Skeletal muscle satellite cell (primary cell): ENCODE measurements around the gene MTMR1.

ENCODE experiments used
- H3K27me3 ChIP-seq: 2 replicates; pipeline ENCODE4 v1.7.0; 2013; ENCODE audit warnings: low read length; ENCODE audit not compliant: control insufficient read depth, insufficient read depth
- H3K36me3 ChIP-seq: 2 replicates; pipeline ENCODE4 v1.7.0; 2013; ENCODE audit warnings: mild to moderate bottlenecking, control low read depth, low read length; ENCODE audit not compliant: insufficient read depth
- H3K4me1 ChIP-seq: 2 replicates; pipeline ENCODE4 v1.7.0; 2013; ENCODE audit warnings: low read length; ENCODE audit not compliant: control insufficient read depth, insufficient read depth
- H3K4me2 ChIP-seq: 2 replicates; pipeline ENCODE4 v1.7.0; 2013; ENCODE audit warnings: mild to moderate bottlenecking, low read length
- H3K4me3 ChIP-seq: 2 replicates; pipeline ENCODE4 v1.7.0; 2013; ENCODE audit warnings: low read length
- H3K9ac ChIP-seq: 2 replicates; pipeline ENCODE4 v1.7.0; 2013; ENCODE audit warnings: mild to moderate bottlenecking, low read depth, low read length, moderate library complexity
- H3K9me3 ChIP-seq: replicated peaks from 2 replicates; pipeline ENCODE4 v1.7.0; 2013; ENCODE audit warnings: mild to moderate bottlenecking, control low read depth, low read length

MTMR1 gene

DNA sequence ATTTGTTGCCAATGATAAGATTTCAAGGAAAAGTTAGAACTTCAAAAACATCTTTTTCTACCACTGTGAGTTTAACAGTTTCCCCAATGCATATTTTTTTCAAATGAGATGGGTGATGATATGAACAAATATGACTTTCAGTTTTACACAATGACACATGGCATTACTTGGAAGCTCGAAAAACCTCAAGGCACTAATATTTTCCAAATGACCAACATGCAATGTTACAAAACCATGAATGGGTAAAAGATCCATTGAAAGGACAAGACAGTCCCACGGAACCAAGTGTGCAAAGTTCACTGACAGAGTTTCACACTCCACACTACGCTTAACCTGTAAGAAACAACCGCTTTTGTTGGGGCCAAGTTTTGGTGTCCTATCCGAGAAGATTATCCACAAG lies 120.7 kb downstream of the MTMR1 start:
- Histone ChIP-seq H3K9ac (no peak overlapping the region), H3K4me3 (no peak overlapping the region), H3K27me3 (no peaks in the 10 kb centered on the region), H3K36me3 (no peaks in the 10 kb centered on the region), H3K4me1 (peaks cover 4% of the 10 kb centered on the region), H3K9me3 (no peaks in the 10 kb centered on the region), H3K4me2 (no peak overlapping the region)
